Lung (tissue), 12 donors: ENCODE measurements around the gene PFKFB4. TPM values are rescaled to one million over a fixed set of nuclear protein-coding genes. Genes with fewer than 3 reads are reported as not detected.

ENCODE experiments used
- ATAC-seq: fragments of 200-7000 bp; cut with Tn5 transposase; one replicate; pipeline ENCODE4 v1.9.1; 2020; ENCODE audit warnings: moderate number of reproducible peaks; ENCODE audit not compliant: insufficient read depth, low FRiP score
- DNase-seq, 3 donors: peaks; one replicate each; pipeline ENCODE4 v3.0.0-alpha.2; 2013 to 2017
- H3K27ac ChIP-seq, 2 donors: one replicate each; pipeline ENCODE4 v1.5.1; 2013; ENCODE audit warnings: mild to moderate bottlenecking in 2 of 2, moderate library complexity in 2 of 2, control low read depth in 1 of 2, inconsistent platforms in 1 of 2, low read depth in 1 of 2, low read length in 1 of 2
- H3K27me3 ChIP-seq, 3 donors: one replicate each; pipeline ENCODE4 v1.5.1; 2013; ENCODE audit warnings: low read length in 2 of 3; ENCODE audit not compliant: control insufficient read depth in 3 of 3, insufficient read depth in 3 of 3
- H3K36me3 ChIP-seq, 4 donors: one replicate each; pipeline ENCODE4 v1.5.1; 2013; ENCODE audit warnings: low read length in 4 of 4, mild to moderate bottlenecking in 1 of 4, moderate library complexity in 1 of 4; ENCODE audit not compliant: control insufficient read depth in 4 of 4, insufficient read depth in 4 of 4
- H3K4me1 ChIP-seq, 5 donors: one replicate each; pipeline ENCODE4 v1.5.1; 2013; ENCODE audit warnings: low read length in 5 of 5, mild to moderate bottlenecking in 2 of 5, moderate library complexity in 1 of 5; ENCODE audit not compliant: control insufficient read depth in 5 of 5, insufficient read depth in 5 of 5
- H3K4me3 ChIP-seq: one replicate; pipeline ENCODE4 v1.5.1; 2013; ENCODE audit warnings: mild to moderate bottlenecking, control low read depth, moderate library complexity
- H3K9ac ChIP-seq, 2 donors: one replicate each; pipeline ENCODE4 v1.5.1; 2013; ENCODE audit warnings: low read length in 2 of 2, control low read depth in 1 of 2; ENCODE audit not compliant: insufficient read depth in 1 of 2
- H3K9me3 ChIP-seq, 4 donors: one replicate each; pipeline ENCODE4 v1.5.1; 2013; ENCODE audit warnings: low read length in 3 of 4, mild to moderate bottlenecking in 1 of 4, moderate library complexity in 1 of 4; ENCODE audit not compliant: control insufficient read depth in 4 of 4, insufficient read depth in 3 of 4
- CTCF ChIP-seq: IDR thresholded peaks from 2 replicates; pipeline ENCODE4 v1.5.1; 2012; ENCODE audit warnings: mild to moderate bottlenecking; ENCODE audit errors: control extremely low read depth, extremely low read depth
- WGBS, 2 donors: extraction: QIAGEN DNeasy Blood & Tissue Kit; methylation state at CpG; one replicate each; pipeline ENCODE4 v1.1.7; 2013; 5-methylcytosine and 5-hydroxymethylcytosine counted together
- polyA plus RNA-seq, 2 donors: library from polyadenylated mRNA; stranded (reverse); fragments of 200-250 nt; gene quantifications; one replicate each; pipeline ENCODE4 v1.2.1, GENCODE V29; 2013
- total RNA-seq, 2 donors: library from RNA; depleted of rRNA in 1 of 2; stranded (reverse); fragments of >200 nt in 1 of 2; gene quantifications; one replicate each; pipeline ENCODE4 v1.2.1, GENCODE V29; 2014 to 2021
- donor health status: control.
- donor health status: control.
- donor health status: Bipolar disorder and iron deficiency.
- donor health status: healthy.
- donor health status: DM: yes; HTN: yes; CAD: no.

The PFKFB4 gene
- total and polyA plus RNA-seq, 4 donors, result 3.6 to 15.9 (median 12.1) TPM

GRCh38 chr3:48511551-48511950 lies 45.1 kb downstream of the PFKFB4 start:
- Histone ChIP-seq H3K9me3 (no peaks in the 10 kb centered on the region), H3K27ac (no peak overlapping the region), H3K4me1 (no peaks in the 10 kb centered on the region), H3K4me3 (no peak overlapping the region), H3K9ac (no peak overlapping the region), H3K27me3 (no peaks in the 10 kb centered on the region), H3K36me3 (no peaks in the 10 kb centered on the region)
- no peak for TF ChIP-seq CTCF
- WGBS, 2 donors, result 92 to 98% methylated on average over 4 of the region's 4 CpGs
- no peak for DNase-seq
- no peak for ATAC-seq

- ATAC-seq, result no peak
- Histone ChIP-seq H3K4me3 (no peak overlapping the region), H3K27me3 (no peaks in the 10 kb centered on the region), H3K9ac (no peak overlapping the region), H3K36me3 (no peaks in the 10 kb centered on the region), H3K9me3 (no peaks in the 10 kb centered on the region), H3K27ac (peak overlapping the region in 1 of 2 donors; percentile 32), H3K4me1 (peaks cover 0 to 17% (median 12%) of the 10 kb centered on the region in 5 donors)
- DNase-seq, result peak; percentile 24 to 45 (median 44)
- WGBS, 2 donors, result 37 to 42% methylated on average over 10 of the region's 10 CpGs
- peak; percentile 42 for TF ChIP-seq CTCF
Measured at GRCh38 chr3:48507256-48508061, 49.1 kb downstream of the PFKFB4 start.

- Histone ChIP-seq H3K36me3 (no peaks in the 10 kb centered on the region), H3K4me3 (no peak overlapping the region), H3K9me3 (no peaks in the 10 kb centered on the region), H3K27me3 (no peaks in the 10 kb centered on the region), H3K27ac (peak overlapping the region in 1 of 2 donors; percentile 6), H3K4me1 (peaks cover 0 to 17% (median 12%) of the 10 kb centered on the region in 5 donors), H3K9ac (no peak overlapping the region)
- no peak for TF ChIP-seq CTCF
- DNase-seq, result no peak
- ATAC-seq, result no peak
- 96% methylated on average over 6 of the region's 6 CpGs for WGBS, 2 donors
Measured at GRCh38 chr3:48505968-48506504, 50.6 kb downstream of the PFKFB4 start.
